Measurements from ENCODE around the gene REG3G.

REG3G gene

DNA sequence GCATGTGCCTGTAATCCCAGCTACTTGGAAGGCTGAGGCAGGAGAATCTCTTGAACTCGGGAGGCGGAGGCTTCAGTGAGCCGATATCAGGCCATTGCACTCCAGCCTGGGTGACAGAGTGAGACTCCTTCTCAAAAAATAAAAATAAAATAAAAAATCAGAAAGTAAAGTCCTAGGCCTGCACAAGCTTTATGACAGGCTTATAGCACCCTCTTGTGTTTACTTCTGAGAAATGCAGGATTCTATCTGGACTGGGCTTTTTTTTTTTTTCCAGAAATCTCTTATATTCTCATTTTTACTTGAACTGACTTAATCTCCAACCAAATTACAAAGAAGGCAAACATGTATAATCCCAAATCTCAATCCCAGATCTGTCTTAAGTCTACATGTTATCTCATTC lies 26.1 kb upstream of the REG3G start:
- H3K4me3 ChIP-seq (ENCODE audit: low read length) = no peak overlapping the region
- DNase-seq (ENCODE audit: low read depth) = no peak
- TF ChIP-seq, protein P1, sequence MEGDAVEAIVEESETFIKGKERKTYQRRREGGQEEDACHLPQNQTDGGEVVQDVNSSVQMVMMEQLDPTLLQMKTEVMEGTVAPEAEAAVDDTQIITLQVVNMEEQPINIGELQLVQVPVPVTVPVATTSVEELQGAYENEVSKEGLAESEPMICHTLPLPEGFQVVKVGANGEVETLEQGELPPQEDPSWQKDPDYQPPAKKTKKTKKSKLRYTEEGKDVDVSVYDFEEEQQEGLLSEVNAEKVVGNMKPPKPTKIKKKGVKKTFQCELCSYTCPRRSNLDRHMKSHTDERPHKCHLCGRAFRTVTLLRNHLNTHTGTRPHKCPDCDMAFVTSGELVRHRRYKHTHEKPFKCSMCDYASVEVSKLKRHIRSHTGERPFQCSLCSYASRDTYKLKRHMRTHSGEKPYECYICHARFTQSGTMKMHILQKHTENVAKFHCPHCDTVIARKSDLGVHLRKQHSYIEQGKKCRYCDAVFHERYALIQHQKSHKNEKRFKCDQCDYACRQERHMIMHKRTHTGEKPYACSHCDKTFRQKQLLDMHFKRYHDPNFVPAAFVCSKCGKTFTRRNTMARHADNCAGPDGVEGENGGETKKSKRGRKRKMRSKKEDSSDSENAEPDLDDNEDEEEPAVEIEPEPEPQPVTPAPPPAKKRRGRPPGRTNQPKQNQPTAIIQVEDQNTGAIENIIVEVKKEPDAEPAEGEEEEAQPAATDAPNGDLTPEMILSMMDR (conservative IDR thresholded peaks at IDR 0.05; ENCODE audit: low read length) = peak; percentile 18; the same call in 1 of the 2 replicates

DNA sequence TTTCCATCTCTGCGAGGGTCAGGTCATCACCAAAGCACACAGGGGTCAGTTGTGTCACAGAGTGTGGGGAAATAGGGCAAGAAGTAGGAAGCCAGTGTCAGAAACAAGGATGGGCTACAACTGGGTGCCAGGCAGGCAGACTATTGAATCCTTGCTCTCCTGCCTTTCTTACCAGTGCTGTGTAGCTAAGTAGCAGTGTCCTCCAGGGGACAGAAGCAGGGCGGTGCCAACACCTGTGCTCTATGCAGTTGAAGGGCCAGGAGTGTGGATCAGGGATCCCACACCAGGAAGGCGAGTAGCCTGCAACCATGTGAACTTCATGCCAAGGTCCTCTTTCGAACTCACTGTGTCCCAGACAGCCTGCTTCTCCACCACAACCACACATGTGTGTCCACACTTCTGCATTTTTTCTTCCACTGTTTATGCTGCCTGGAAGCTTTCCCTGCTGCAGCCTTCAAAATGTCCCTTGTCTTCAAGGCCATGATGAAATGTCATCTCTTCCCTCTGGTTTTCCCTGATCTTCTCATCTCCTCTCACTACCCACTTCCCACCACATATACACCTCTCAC lies 25.4 kb upstream of the REG3G start:
- DNase-seq (ENCODE audit: low read depth) = no peak
- H3K4me3 ChIP-seq (ENCODE audit: low read length) = no peak overlapping the region
- TF ChIP-seq, protein P1 (conservative IDR thresholded peaks at IDR 0.05; ENCODE audit: low read length) = no peak

DNA sequence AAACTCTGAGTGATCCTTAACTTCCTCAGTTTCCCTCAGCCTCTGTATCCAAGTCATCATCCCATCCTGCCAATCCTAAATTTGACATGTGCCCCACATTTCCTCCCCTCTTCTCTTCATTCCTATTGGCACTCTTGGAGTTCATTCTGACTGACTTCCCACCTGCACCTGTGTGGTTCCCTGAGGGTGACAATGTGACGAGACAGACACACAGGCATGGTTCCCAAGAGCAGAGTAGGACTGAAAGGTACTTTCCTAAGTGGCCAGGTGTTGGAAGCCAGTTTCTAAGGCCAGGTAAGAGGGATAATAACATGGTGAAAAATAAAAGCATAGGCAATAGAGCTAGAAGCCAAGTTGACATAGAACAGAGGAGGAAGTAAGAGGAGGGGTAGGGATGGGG lies 24.2 kb upstream of the REG3G start:
- H3K4me3 ChIP-seq (ENCODE audit: low read length) = no peak overlapping the region
- TF ChIP-seq, protein P1 (conservative IDR thresholded peaks at IDR 0.05; ENCODE audit: low read length) = no peak
- no peak for DNase-seq (ENCODE audit: low read depth)

DNA sequence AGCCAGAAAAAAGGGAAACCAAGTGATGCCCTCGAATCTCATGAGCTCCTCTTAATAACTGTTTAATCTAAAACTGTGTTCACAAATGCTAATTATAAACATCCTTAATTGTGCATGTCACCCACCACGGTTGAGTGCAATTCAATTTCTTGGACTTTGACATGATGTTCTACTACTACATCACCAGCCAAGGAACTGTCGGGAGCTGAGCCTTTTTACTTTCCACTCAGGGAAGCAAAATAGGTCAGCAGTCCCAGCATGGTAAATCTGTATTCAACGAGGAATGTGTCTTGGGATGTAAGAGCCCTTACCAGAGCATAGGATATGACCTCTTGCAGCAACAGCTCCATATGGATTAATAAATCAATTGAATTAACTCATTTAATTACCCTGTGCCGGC lies 20.8 kb upstream of the REG3G start:
- no peak overlapping the region for H3K4me3 ChIP-seq (ENCODE audit: low read length)
- TF ChIP-seq, protein P1 (conservative IDR thresholded peaks at IDR 0.05; ENCODE audit: low read length) = no peak
- no peak for DNase-seq (ENCODE audit: low read depth)

DNA sequence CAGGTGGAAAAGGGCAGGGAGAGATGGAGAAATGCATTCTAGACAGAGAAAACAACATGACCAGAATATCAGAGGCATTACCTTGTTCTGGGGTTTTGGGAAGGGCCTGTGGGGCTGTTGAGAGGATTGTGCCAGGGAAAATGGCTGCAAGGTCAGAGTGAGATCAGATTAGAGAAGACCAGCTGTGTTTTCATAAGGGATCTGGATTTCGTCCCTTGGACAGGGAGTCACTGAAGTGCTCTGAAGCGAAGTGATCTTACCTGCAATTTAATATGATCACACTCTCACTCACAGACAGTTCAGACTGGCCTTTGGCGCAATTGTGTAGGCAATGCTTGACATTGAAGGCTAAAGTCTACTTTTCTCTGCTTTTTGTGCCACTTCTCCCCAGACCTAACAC lies 20.3 kb upstream of the REG3G start:
- DNase-seq (ENCODE audit: low read depth) = no peak
- TF ChIP-seq, protein P1 (conservative IDR thresholded peaks at IDR 0.05; ENCODE audit: low read length) = no peak
- H3K4me3 ChIP-seq (ENCODE audit: low read length) = no peak overlapping the region

DNA sequence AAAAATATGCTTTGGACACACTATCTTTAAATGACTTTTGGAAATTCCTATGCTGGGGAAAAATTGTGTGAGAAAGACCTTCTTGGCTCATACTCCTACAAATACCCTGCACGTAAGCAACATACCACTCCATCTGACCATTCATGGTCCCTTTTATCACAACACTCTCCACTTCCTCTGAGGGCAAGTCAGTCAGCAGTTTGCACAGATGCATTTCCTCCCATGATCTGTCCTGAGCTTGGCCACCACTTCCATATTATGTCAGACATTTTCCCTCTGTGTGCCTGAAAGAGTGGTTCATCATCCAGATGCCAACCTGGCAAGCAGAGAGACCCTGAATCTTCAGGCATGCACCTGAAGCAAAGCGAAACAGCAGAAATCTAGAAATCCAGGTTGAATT lies 16.1 kb upstream of the REG3G start:
- no peak for DNase-seq (ENCODE audit: low read depth)
- H3K4me3 ChIP-seq (ENCODE audit: low read length) = no peak overlapping the region
- TF ChIP-seq, protein P1 (conservative IDR thresholded peaks at IDR 0.05; ENCODE audit: low read length) = no peak

DNA sequence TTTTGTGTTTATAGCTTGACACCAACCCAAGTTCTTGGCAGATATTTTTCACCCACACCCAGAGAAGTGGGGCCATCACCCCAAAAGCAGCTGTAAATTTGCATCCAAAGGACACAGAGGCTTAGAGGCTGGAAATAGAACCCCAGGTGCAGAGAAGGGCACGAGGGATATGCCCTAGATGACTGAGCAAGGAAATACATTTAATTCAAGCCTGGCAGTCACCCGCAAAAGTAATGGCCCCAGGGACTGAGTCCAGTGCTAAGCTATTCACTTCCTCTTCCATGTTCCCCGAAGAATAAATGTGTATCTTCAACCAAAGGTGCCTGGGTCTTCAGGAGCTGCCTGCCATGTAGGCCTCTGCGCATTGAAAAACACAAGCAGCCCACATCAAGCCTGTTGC lies 14.0 kb upstream of the REG3G start:
- TF ChIP-seq, protein P1 (conservative IDR thresholded peaks at IDR 0.05; ENCODE audit: low read length) = no peak
- DNase-seq (ENCODE audit: low read depth) = no peak
- no peak overlapping the region for H3K4me3 ChIP-seq (ENCODE audit: low read length)

Measured in AG10803 (cell line).